Thyroid gland (tissue), 4 donors: ENCODE results near the gene SLC43A3. TPM values are rescaled to one million over a fixed set of nuclear protein-coding genes. Genes with fewer than 3 reads are reported as not detected.

ENCODE experiments used
- DNase-seq, 2 donors: peaks; one replicate each; pipeline ENCODE4 v3.0.0-alpha.2; 2019
- H3K27ac ChIP-seq, 3 donors: fragments of 200-600 bp; sonication (generic); 1 replicate in 2 of 3; 2 replicates in 1 of 3; pipeline ENCODE4 v1.5.1; 2016 to 2019; ENCODE audit warnings: mild to moderate bottlenecking in 1 of 3, moderate library complexity in 1 of 3
- H3K27me3 ChIP-seq: fragments of 200-600 bp; sonication (generic); one replicate; pipeline ENCODE4 v1.5.1; 2019
- H3K36me3 ChIP-seq, 2 donors: fragments of 200-600 bp; sonication (generic); one replicate each; pipeline ENCODE4 v1.5.1; 2016 to 2019
- H3K4me1 ChIP-seq, 2 donors: fragments of 200-600 bp; sonication (generic); one replicate each; pipeline ENCODE4 v1.5.1; 2017 to 2019
- H3K4me3 ChIP-seq, 3 donors: fragments of 200-600 bp; sonication (generic); replicated peaks in 1 of 3; 1 replicate in 2 of 3; 2 replicates in 1 of 3; pipeline ENCODE4 v1.5.1; 2016; ENCODE audit warnings: mild to moderate bottlenecking in 1 of 3
- H3K9me3 ChIP-seq: fragments of 200-600 bp; sonication (generic); one replicate; pipeline ENCODE4 v1.5.1; 2017
- CTCF ChIP-seq, 6 experiments: fragments of 200-600 bp in 3 of 6; fragments of 450-650 bp in 3 of 6; sonication (generic) in 3 of 6; IDR thresholded peaks; one replicate each; pipeline ENCODE4 v1.5.1; 2016 to 2019; ENCODE audit warnings: antibody characterized with exemption in 6 of 6, mild to moderate bottlenecking in 2 of 6, inconsistent platforms in 1 of 6, moderate library complexity in 1 of 6
- POLR2A ChIP-seq, 2 donors: fragments of 450-650 bp; IDR thresholded peaks; one replicate each; pipeline ENCODE4 v1.6.1; 2017; ENCODE audit warnings: antibody characterized with exemption in 2 of 2, mild to moderate bottlenecking in 2 of 2, moderate library complexity in 1 of 2
- WGBS, 2 donors: methylation state at CpG; one replicate each; pipeline ENCODE4 v1.1.5; 2017; 5-methylcytosine and 5-hydroxymethylcytosine counted together
- intact Hi-C: fragments of 100-400 bp; cut with DNase I; formaldehyde crosslinking; loops from one replicate; pipeline ENCODE4 v1.15.1; 2023
- total RNA-seq, 4 donors: library from RNA; depleted of rRNA; stranded (reverse); fragments of >200 nt; gene quantifications; one replicate each; pipeline ENCODE4 v1.2.3, GENCODE V29; 2016

The SLC43A3 gene
- total RNA-seq, 4 donors from 2014 or later = 124 to 321 (median 218) TPM

GRCh38 chr11:57360991-57361390 is 65.9 kb downstream of the SLC43A3 start:
- intact Hi-C loops = no loop called here
- Histone ChIP-seq H3K27me3 (no peaks in the 10 kb centered on the region), H3K4me3 (no peak overlapping the region), H3K36me3 (no peaks in the 10 kb centered on the region), H3K9me3 (no peaks in the 10 kb centered on the region), H3K27ac (no peak overlapping the region), H3K4me1 (no peaks in the 10 kb centered on the region)
- 94 to 96% methylated on average over 8 of the region's 8 CpGs for WGBS, 2 donors
- DNase-seq = no peak
- TF ChIP-seq CTCF (IDR thresholded peaks at IDR 0.05) = no peak
- no peak for TF ChIP-seq POLR2A (IDR thresholded peaks at IDR 0.05)

- Histone ChIP-seq H3K27me3 (no peaks in the 10 kb centered on the region), H3K4me3 (no peak overlapping the region), H3K4me1 (no peaks in the 10 kb centered on the region), H3K27ac (no peak overlapping the region), H3K36me3 (no peaks in the 10 kb centered on the region), H3K9me3 (no peaks in the 10 kb centered on the region)
- WGBS, 2 donors = 88 to 95% methylated on average over 9 of the region's 9 CpGs
- no peak for DNase-seq
- no peak for TF ChIP-seq POLR2A (IDR thresholded peaks at IDR 0.05)
- TF ChIP-seq CTCF (IDR thresholded peaks at IDR 0.05) = no peak
- intact Hi-C loops = no loop called here
These were observed 66.8 kb downstream of the SLC43A3 start for GRCh38 chr11:57359896-57360690.

GRCh38 chr11:57359396-57359795 is 67.5 kb downstream of the SLC43A3 start:
- Histone ChIP-seq H3K27ac (no peak overlapping the region), H3K4me3 (no peak overlapping the region), H3K27me3 (no peaks in the 10 kb centered on the region), H3K9me3 (no peaks in the 10 kb centered on the region), H3K36me3 (no peaks in the 10 kb centered on the region), H3K4me1 (no peaks in the 10 kb centered on the region)
- TF ChIP-seq CTCF (IDR thresholded peaks at IDR 0.05) (no peak), POLR2A (IDR thresholded peaks at IDR 0.05) (no peak)
- intact Hi-C loops = no loop called here
- DNase-seq = no peak
- WGBS, 2 donors = 91% methylated on average over 5 of the region's 5 CpGs; no CpG with 5 or more reads in 1 of the 2 donors

GRCh38 chr11:57358991-57359390 is 67.9 kb downstream of the SLC43A3 start:
- no peaks in the 10 kb centered on the region for H3K9me3 ChIP-seq
- no peaks in the 10 kb centered on the region for H3K4me1 ChIP-seq
- DNase-seq = no peak
- TF ChIP-seq CTCF (IDR thresholded peaks at IDR 0.05) (no peak), POLR2A (IDR thresholded peaks at IDR 0.05) (no peak)
- intact Hi-C loops = no loop called here
- no peak overlapping the region for H3K27ac ChIP-seq
- no peak overlapping the region for H3K4me3 ChIP-seq
- WGBS, 2 donors = 73 to 78% methylated on average over 7 to 9 of the region's 9 CpGs
- no peaks in the 10 kb centered on the region for H3K27me3 ChIP-seq
- H3K36me3 ChIP-seq = no peaks in the 10 kb centered on the region

GRCh38 chr11:57358543-57358961 is 68.4 kb downstream of the SLC43A3 start:
- TF ChIP-seq POLR2A (IDR thresholded peaks at IDR 0.05) (no peak), CTCF (IDR thresholded peaks at IDR 0.05) (no peak)
- H3K36me3 ChIP-seq = no peaks in the 10 kb centered on the region
- H3K27ac ChIP-seq = no peak overlapping the region
- H3K9me3 ChIP-seq = no peaks in the 10 kb centered on the region
- H3K27me3 ChIP-seq = no peaks in the 10 kb centered on the region
- WGBS, 2 donors = 85 to 87% methylated on average over 9 of the region's 9 CpGs
- no peak overlapping the region for H3K4me3 ChIP-seq
- no peak for DNase-seq
- H3K4me1 ChIP-seq = no peaks in the 10 kb centered on the region
- intact Hi-C loops = no loop called here
